ENCODE measurements around the gene F12. TPM values are rescaled to one million over a fixed set of nuclear protein-coding genes. Genes with fewer than 3 reads are reported as not detected.

F12 gene
- total and polyA plus RNA-seq, 10 donors = 0.60 to 2.3 (median 1.1) TPM

DNA sequence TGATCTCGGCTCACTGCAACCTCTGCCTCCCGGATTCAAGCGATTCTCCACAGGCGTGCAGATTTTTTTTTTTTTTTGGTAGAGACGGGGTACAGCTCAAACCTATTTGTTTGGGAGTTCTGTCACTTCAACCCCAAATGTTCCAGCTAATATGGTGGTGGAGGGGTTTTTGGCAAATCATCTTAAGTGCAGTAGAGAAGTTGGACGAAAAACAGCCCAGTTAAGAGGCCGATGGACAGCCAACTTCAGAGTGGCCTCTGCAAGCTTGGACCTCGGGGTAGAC is 36.5 kb upstream of the F12 start:
- TF ChIP-seq, protein P1, sequence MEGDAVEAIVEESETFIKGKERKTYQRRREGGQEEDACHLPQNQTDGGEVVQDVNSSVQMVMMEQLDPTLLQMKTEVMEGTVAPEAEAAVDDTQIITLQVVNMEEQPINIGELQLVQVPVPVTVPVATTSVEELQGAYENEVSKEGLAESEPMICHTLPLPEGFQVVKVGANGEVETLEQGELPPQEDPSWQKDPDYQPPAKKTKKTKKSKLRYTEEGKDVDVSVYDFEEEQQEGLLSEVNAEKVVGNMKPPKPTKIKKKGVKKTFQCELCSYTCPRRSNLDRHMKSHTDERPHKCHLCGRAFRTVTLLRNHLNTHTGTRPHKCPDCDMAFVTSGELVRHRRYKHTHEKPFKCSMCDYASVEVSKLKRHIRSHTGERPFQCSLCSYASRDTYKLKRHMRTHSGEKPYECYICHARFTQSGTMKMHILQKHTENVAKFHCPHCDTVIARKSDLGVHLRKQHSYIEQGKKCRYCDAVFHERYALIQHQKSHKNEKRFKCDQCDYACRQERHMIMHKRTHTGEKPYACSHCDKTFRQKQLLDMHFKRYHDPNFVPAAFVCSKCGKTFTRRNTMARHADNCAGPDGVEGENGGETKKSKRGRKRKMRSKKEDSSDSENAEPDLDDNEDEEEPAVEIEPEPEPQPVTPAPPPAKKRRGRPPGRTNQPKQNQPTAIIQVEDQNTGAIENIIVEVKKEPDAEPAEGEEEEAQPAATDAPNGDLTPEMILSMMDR (IDR thresholded peaks at IDR 0.05 in 8 of 11, conservative IDR thresholded peaks at IDR 0.05 in 3 of 11) = peak in 1 of 11 experiments; percentile 1
- TF ChIP-seq POLR2AphosphoS5 (IDR thresholded peaks at IDR 0.05) = no peak
- WGBS, 5 donors = 6 to 9% (median 8%) methylated on average over 8 of the region's 8 CpGs
- intact Hi-C loops (cut with DNase I; ENCODE audit: low total_unique reads) = no loop called here

DNA sequence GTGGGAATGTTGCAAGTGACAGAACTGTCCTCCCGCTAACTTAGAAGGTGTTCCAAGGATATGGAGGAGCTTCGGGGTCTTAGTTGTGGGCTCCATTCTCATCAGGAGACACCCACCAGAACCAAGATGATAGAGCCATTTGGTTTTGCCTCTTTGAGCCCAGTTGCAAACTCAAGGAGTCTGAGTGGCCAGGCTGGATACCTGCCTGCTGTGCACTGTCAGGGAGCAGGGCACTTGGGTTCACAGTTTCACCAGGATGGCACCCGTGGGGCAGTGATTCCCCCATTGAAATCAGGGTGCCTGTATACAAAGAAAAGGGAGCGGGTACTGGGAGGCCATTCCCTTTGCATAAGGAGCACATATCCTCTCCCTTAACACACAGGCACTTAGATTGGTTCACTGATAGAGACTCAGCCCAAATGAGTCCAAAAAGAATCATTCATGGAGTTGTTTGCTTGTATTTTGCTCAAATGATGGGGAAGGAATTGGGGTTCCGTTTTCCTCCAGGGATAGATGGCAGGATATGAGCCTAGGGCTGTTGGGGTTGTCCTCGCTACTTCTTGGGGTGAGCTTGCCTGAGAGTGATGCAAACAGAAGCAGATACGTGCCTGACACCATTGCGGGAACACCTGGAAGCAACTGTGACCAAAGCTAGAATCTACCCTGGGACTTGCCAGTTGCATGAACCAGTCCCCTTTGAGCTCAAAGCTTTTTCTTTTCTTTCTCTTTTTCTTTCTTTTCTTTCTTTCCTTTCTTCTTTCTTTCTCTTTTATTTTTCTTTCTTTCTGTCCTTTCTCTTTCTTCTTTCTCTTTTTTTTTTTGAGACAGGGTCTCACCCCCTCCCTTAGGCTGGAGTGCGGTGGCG is 35.9 kb upstream of the F12 start:
- WGBS, 5 donors = 47 to 58% (median 51%) methylated on average over 9 to 10 of the region's 10 CpGs
- Histone ChIP-seq H3K27me3 (replicated peaks in 1 of 7) (peaks cover 0 to 25% (median 0%) of the 10 kb centered on the region in 7 donors), H3K36me3 (peaks cover 0 to 40% (median 29%) of the 10 kb centered on the region in 6 donors), H3K9me3 (no peaks in the 10 kb centered on the region), H3K4me3 (no peak overlapping the region), H3K27ac (peak overlapping the region in 7 of 8 donors; percentile 67 to 88 (median 79)), H3K4me1 (peaks cover 15 to 94% (median 54%) of the 10 kb centered on the region in 6 donors)
- TF ChIP-seq, protein P1 (IDR thresholded peaks at IDR 0.05 in 8 of 11, conservative IDR thresholded peaks at IDR 0.05 in 3 of 11) = peak in 1 of 11 experiments; percentile 2
- peak in 2 of 3 donors; percentile 32 to 58 for TF ChIP-seq POLR2AphosphoS5 (IDR thresholded peaks at IDR 0.05)
- TF ChIP-seq POLR2A (IDR thresholded peaks at IDR 0.05) = no peak
- peak; percentile 71 for DNase-seq
- intact Hi-C loops (cut with DNase I; ENCODE audit: low total_unique reads) = no loop called here

More for the DNA sequence above, 36.5 kb upstream of the F12 start:
- Histone ChIP-seq H3K4me3 (peak overlapping the region in 7 of 8 donors; percentile 42 to 83 (median 58)), H3K4me1 (peaks cover 15 to 88% (median 51%) of the 10 kb centered on the region in 6 donors), H3K27me3 (replicated peaks in 1 of 7) (peaks cover 0 to 31% (median 0%) of the 10 kb centered on the region in 7 donors), H3K9me3 (no peaks in the 10 kb centered on the region), H3K36me3 (peaks cover 0 to 34% (median 24%) of the 10 kb centered on the region in 6 donors), H3K27ac (peak overlapping the region; percentile 14 to 88 (median 78))
- no peak for DNase-seq

DNA sequence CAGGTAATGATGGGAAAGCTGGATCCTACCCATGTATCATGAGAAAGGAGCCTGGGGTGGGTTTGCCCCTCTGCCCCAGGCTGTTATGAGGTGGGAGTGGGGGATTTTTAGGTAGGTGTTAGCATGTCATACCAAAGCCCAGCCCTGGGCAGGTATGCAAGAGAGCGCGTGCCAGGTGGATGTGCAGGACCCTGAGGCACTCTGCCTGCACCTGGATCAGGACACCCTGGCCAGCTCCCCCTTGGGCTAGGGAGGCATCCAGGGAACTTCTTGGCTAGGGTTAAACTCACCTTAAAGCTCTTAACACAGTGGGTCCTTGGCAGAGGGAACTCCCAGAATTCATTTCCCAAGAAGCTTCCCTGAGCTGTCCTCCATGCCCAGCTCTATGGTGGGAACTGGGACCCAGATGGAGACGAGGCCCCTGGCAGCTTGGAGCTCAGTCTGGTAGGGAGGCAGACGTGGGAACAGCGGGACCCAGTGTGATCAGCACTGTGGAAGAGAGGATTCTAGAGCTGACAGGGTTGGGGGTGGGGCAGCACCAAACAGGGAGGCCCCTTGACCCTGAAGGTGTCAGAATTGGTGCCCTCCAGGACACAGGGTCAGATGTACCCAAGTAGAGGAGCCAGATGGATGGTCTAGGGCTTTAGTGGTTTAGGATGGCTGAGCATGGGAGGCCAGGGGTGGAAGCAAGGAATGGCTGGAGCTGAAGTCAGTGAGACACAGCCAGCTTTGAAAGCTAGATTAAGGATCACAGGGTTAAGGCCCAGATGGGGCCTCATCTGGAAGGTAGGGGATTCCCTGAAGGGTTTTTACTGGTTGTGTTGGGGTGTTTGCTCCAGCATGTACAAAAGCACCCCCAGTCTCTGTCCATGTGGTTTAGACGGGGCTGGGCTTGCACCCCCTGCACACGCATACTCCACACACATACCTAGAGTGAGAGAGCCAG is 35.0 kb upstream of the F12 start:
- no peak overlapping the region for H3K4me3 ChIP-seq
- peaks cover 0 to 16% (median 0%) of the 10 kb centered on the region in 7 donors for H3K27me3 ChIP-seq (replicated peaks in 1 of 7)
- peaks cover 15 to 98% (median 54%) of the 10 kb centered on the region in 6 donors for H3K4me1 ChIP-seq
- H3K36me3 ChIP-seq = peaks cover 0 to 49% (median 35%) of the 10 kb centered on the region in 6 donors
- no peaks in the 10 kb centered on the region for H3K9me3 ChIP-seq
- H3K27ac ChIP-seq = peak overlapping the region in 6 of 8 donors; percentile 5 to 88 (median 80)
- 61 to 74% (median 72%) methylated on average over 7 of the region's 7 CpGs for WGBS, 5 donors
- DNase-seq = peak; percentile 78
- TF ChIP-seq POLR2A (IDR thresholded peaks at IDR 0.05) = no peak
- TF ChIP-seq, protein P1 (IDR thresholded peaks at IDR 0.05 in 8 of 11, conservative IDR thresholded peaks at IDR 0.05 in 3 of 11) = no peak
- TF ChIP-seq POLR2AphosphoS5 (IDR thresholded peaks at IDR 0.05) = peak; percentile 54 to 63 (median 55)
- intact Hi-C loops (cut with DNase I; ENCODE audit: low total_unique reads) = no loop called here
